BJ (cell line): ENCODE data around the gene BHLHE40. TPM values are rescaled to one million over a fixed set of nuclear protein-coding genes. Genes with fewer than 3 reads are reported as not detected.

Experiments
- CTCF ChIA-PET: fragments of 350-600 bp; formaldehyde crosslinking; extraction: SDS; loops from one replicate; lab custom pipeline; 2021; ENCODE audit warnings: antibody characterized with exemption, inconsistent platforms; lab: Yijun Ruan, JAX
- POLR2A ChIA-PET: fragments of 300-600 bp; sonication (Branson Sonifier 250); formaldehyde crosslinking; extraction: SDS; loops from one replicate; lab custom pipeline; 2021; ENCODE audit warnings: antibody characterized with exemption; lab: Charles Lee
- DNase-seq: peaks from one replicate; pipeline ENCODE4 v3.0.0-alpha.2; 2011; ENCODE audit warnings: low read depth
- H3K27me3 ChIP-seq: 2 replicates; pipeline ENCODE4 v1.6.0; 2011; ENCODE audit warnings: low read length; ENCODE audit not compliant: control insufficient read depth, insufficient read depth
- H3K36me3 ChIP-seq: 2 replicates; pipeline ENCODE4 v1.5.1; 2011; ENCODE audit warnings: low read length; ENCODE audit not compliant: control insufficient read depth, insufficient read depth
- H3K4me3 ChIP-seq: 2 replicates; pipeline ENCODE4 v1.5.1; 2011; ENCODE audit warnings: low read depth, mild to moderate bottlenecking, control low read depth, low read length
- CTCF ChIP-seq: IDR thresholded peaks from 2 replicates; pipeline ENCODE4 v1.5.1; 2011; ENCODE audit warnings: low read depth, mild to moderate bottlenecking, control low read depth, inconsistent platforms, low read length, moderate library complexity; ENCODE audit not compliant: insufficient read depth
- polyA plus RNA-seq: library from polyadenylated mRNA; depleted of rRNA; stranded (reverse); fragments of >200 nt; gene quantifications from 2 replicates; pipeline ENCODE4 v1.2.3, GENCODE V29; 2011

The BHLHE40 gene
- polyA plus RNA-seq, 1 experiment, result 18.8 TPM

- TF ChIP-seq CTCF, result no peak
- peaks cover 8% of the 10 kb centered on the region for H3K36me3 ChIP-seq
- no peaks in the 10 kb centered on the region for H3K27me3 ChIP-seq
- DNase-seq, result peak; percentile 75
- ChIA-PET POLR2A (no interaction called here), CTCF (interaction anchor here (1.1 to 13.6 kb wide), 6 partner anchors 38 to 272 kb away, joined by 3 to 121 read pairs (median 8); no protein-coding TSS in a partner anchor)
- peak overlapping the region; percentile 19 for H3K4me3 ChIP-seq
These were observed 4.7 kb downstream of the BHLHE40 start for GRCh38 chr3:4983739-4984510.

- DNase-seq, result no peak
- ChIA-PET POLR2A (no interaction called here), CTCF (interaction anchor here (1.1 to 13.6 kb wide), 7 partner anchors 38 to 273 kb away, joined by 3 to 121 read pairs (median 6); no protein-coding TSS in a partner anchor)
- no peak for TF ChIP-seq CTCF
- H3K4me3 ChIP-seq, result peak overlapping the region; percentile 19
- peaks cover 8% of the 10 kb centered on the region for H3K36me3 ChIP-seq
- H3K27me3 ChIP-seq, result no peaks in the 10 kb centered on the region
These were observed 5.3 kb downstream of the BHLHE40 start for GRCh38 chr3:4984511-4984864.

GRCh38 chr3:4985330-4986174, 6.3 kb downstream of the BHLHE40 start:
- ChIA-PET POLR2A (interaction anchor here (0.5 to 0.8 kb wide), 2 partner anchors 68 to 834 kb away, joined by 3 read pairs; no protein-coding TSS in a partner anchor), CTCF (interaction anchor here (0.9 to 13.6 kb wide), 5 partner anchors 14 to 274 kb away, joined by 3 to 121 read pairs (median 6); no protein-coding TSS in a partner anchor)
- Histone ChIP-seq H3K36me3 (peaks cover 8% of the 10 kb centered on the region), H3K27me3 (no peaks in the 10 kb centered on the region), H3K4me3 (no peak overlapping the region)
- no peak for DNase-seq
- TF ChIP-seq CTCF, result no peak

- TF ChIP-seq CTCF, result no peak
- Histone ChIP-seq H3K27me3 (no peaks in the 10 kb centered on the region), H3K36me3 (peaks cover 8% of the 10 kb centered on the region), H3K4me3 (peak overlapping the region; percentile 28)
- CTCF ChIA-PET, result interaction anchor here (0.9 to 13.6 kb wide), 8 partner anchors 10 to 635 kb away, joined by 3 to 121 read pairs (median 4); no protein-coding TSS in a partner anchor
- POLR2A ChIA-PET, result interaction anchor here (0.8 kb wide), 1 partner anchor 67 kb away, joined by 3 read pairs; no protein-coding TSS in a partner anchor
- DNase-seq, result no peak
These were observed 7.0 kb downstream of the BHLHE40 start for GRCh38 chr3:4986175-4986781.
